ENCODE data around the gene PEAR1.

Gene PEAR1

GRCh38 chr1:156860628-156861423 lies 32.7 kb upstream of the PEAR1 start, which contains the start of gene NTRK1:
Gene NTRK1, plus strand, starts transcription at chr1:156860865. Its CDS starts 70 bp downstream, at chr1:156860935.
- peak; percentile 61 for DNase-seq (ENCODE audit: low read depth)

- no peak for DNase-seq (ENCODE audit: low read depth)
Observed at GRCh38 chr1:156862584-156862983, 30.9 kb upstream of the PEAR1 start.

GRCh38 chr1:156862997-156863599 lies 30.4 kb upstream of the PEAR1 start:
- DNase-seq (ENCODE audit: low read depth): no peak

- no peak for DNase-seq (ENCODE audit: low read depth)
Observed at GRCh38 chr1:156863631-156864030, 29.9 kb upstream of the PEAR1 start.

GRCh38 chr1:156864796-156865195 lies 28.7 kb upstream of the PEAR1 start:
- no peak for DNase-seq (ENCODE audit: low read depth)

- no peak for DNase-seq (ENCODE audit: low read depth)
Observed at GRCh38 chr1:156865258-156865657, 28.3 kb upstream of the PEAR1 start.

- DNase-seq (ENCODE audit: low read depth): no peak
Observed at GRCh38 chr1:156865865-156866248, 27.7 kb upstream of the PEAR1 start.

GRCh38 chr1:156866249-156866909 lies 27.1 kb upstream of the PEAR1 start:
- no peak for DNase-seq (ENCODE audit: low read depth)

- no peak for DNase-seq (ENCODE audit: low read depth)
Observed at GRCh38 chr1:156868341-156868740, 25.2 kb upstream of the PEAR1 start.

GRCh38 chr1:156869455-156869854 lies 24.1 kb upstream of the PEAR1 start:
- no peak for DNase-seq (ENCODE audit: low read depth)

- no peak for DNase-seq (ENCODE audit: low read depth)
Observed at GRCh38 chr1:156873659-156874058, 19.9 kb upstream of the PEAR1 start.

- DNase-seq (ENCODE audit: low read depth): no peak
Observed at GRCh38 chr1:156874142-156874541, 19.4 kb upstream of the PEAR1 start.

GRCh38 chr1:156874572-156875340 lies 18.8 kb upstream of the PEAR1 start:
- DNase-seq (ENCODE audit: low read depth): no peak

- DNase-seq (ENCODE audit: low read depth): no peak
Observed at GRCh38 chr1:156875341-156875615, 18.2 kb upstream of the PEAR1 start.

- no peak for DNase-seq (ENCODE audit: low read depth)
Observed at GRCh38 chr1:156876281-156876680, 17.2 kb upstream of the PEAR1 start.

GRCh38 chr1:156877433-156878170 lies 15.9 kb upstream of the PEAR1 start:
- DNase-seq (ENCODE audit: low read depth): no peak

GRCh38 chr1:156879876-156880275 lies 13.6 kb upstream of the PEAR1 start:
- no peak for DNase-seq (ENCODE audit: low read depth)

GRCh38 chr1:156880473-156880872 lies 13.0 kb upstream of the PEAR1 start:
- DNase-seq (ENCODE audit: low read depth): no peak

- no peak for DNase-seq (ENCODE audit: low read depth)
Observed at GRCh38 chr1:156881101-156881500, 12.4 kb upstream of the PEAR1 start.

GRCh38 chr1:156881663-156882062 lies 11.9 kb upstream of the PEAR1 start:
- no peak for DNase-seq (ENCODE audit: low read depth)

- no peak for DNase-seq (ENCODE audit: low read depth)
Observed at GRCh38 chr1:156882543-156882942, 11.0 kb upstream of the PEAR1 start.

- no peak for DNase-seq (ENCODE audit: low read depth)
Observed at GRCh38 chr1:156883919-156884318, 9.6 kb upstream of the PEAR1 start.

Measured in ELR (cell line).